KMS-11 (cell line): ENCODE results near the gene RAP1GAP2.

Experiments used
- H2AFZ ChIP-seq: fragments of 200-600 bp; sonication (generic); 2 replicates; pipeline ENCODE4 v1.6.1; 2016; ENCODE audit warnings: antibody characterized with exemption, mixed run types, low read depth
- H3K27ac ChIP-seq: fragments of 200-600 bp; sonication (generic); 2 replicates; pipeline ENCODE4 v1.6.1; 2016; ENCODE audit warnings: mild to moderate bottlenecking, mixed run types
- H3K27me3 ChIP-seq: fragments of 200-600 bp; sonication (generic); 2 replicates; pipeline ENCODE4 v1.6.1; 2017; ENCODE audit warnings: mild to moderate bottlenecking, low read depth, mixed run types, moderate library complexity; ENCODE audit not compliant: insufficient read depth
- H3K36me3 ChIP-seq: fragments of 200-600 bp; sonication (generic); 2 replicates; pipeline ENCODE4 v1.6.1; 2017; ENCODE audit warnings: mild to moderate bottlenecking, mixed run types; ENCODE audit not compliant: insufficient read depth
- H3K4me1 ChIP-seq: fragments of 200-600 bp; sonication (generic); 2 replicates; pipeline ENCODE4 v1.6.1; 2016; ENCODE audit warnings: mild to moderate bottlenecking, low read depth, mixed run types; ENCODE audit not compliant: poor library complexity, severe bottlenecking
- H3K4me2 ChIP-seq: fragments of 200-600 bp; sonication (generic); 2 replicates; pipeline ENCODE4 v1.7.0; 2016; ENCODE audit warnings: mild to moderate bottlenecking, mixed run types
- H3K4me3 ChIP-seq: fragments of 200-600 bp; sonication (generic); IDR thresholded peaks from 2 replicates; pipeline ENCODE4 v1.6.1; 2017; ENCODE audit warnings: low read depth, low read length, mixed read lengths; ENCODE audit not compliant: insufficient read depth
- H3K79me2 ChIP-seq: fragments of 200-600 bp; sonication (generic); 2 replicates; pipeline ENCODE4 v1.6.1; 2016; ENCODE audit warnings: low read depth, mixed run types; ENCODE audit not compliant: insufficient read depth
- H3K9ac ChIP-seq: fragments of 200-600 bp; sonication (generic); 2 replicates; pipeline ENCODE4 v1.6.1; 2016; ENCODE audit warnings: mild to moderate bottlenecking, mixed run types
- H4K20me1 ChIP-seq: fragments of 200-600 bp; sonication (generic); 2 replicates; pipeline ENCODE4 v1.6.1; 2016; ENCODE audit warnings: mild to moderate bottlenecking, mixed run types; ENCODE audit not compliant: insufficient read depth
- CTCF ChIP-seq: fragments of 200-600 bp; sonication (generic); conservative IDR thresholded peaks from 2 replicates; pipeline ENCODE4 v1.6.1; 2017; ENCODE audit warnings: low read depth, mild to moderate bottlenecking, antibody characterized with exemption, low read length, moderate library complexity, mixed read lengths

Gene RAP1GAP2

GRCh38 chr17:2952174-2952845, 156.1 kb downstream of the RAP1GAP2 start:
- no peak overlapping the region for H3K4me2 ChIP-seq
- H3K27me3 ChIP-seq, result peaks cover 4% of the 10 kb centered on the region; the same call in 1 of the 2 replicates
- H3K4me1 ChIP-seq, result no peaks in the 10 kb centered on the region
- no peak for TF ChIP-seq CTCF
- no peak overlapping the region for H3K27ac ChIP-seq
- no peaks in the 10 kb centered on the region for H4K20me1 ChIP-seq
- H3K9ac ChIP-seq, result no peak overlapping the region
- H3K4me3 ChIP-seq, result no peak overlapping the region
- no peaks in the 10 kb centered on the region for H3K79me2 ChIP-seq
- H2AFZ ChIP-seq, result no peak overlapping the region
- H3K36me3 ChIP-seq, result no peaks in the 10 kb centered on the region

GRCh38 chr17:2954898-2955445, 158.7 kb downstream of the RAP1GAP2 start:
- no peak overlapping the region for H3K9ac ChIP-seq
- TF ChIP-seq CTCF, result no peak
- H3K4me2 ChIP-seq, result no peak overlapping the region
- no peaks in the 10 kb centered on the region for H3K36me3 ChIP-seq
- H4K20me1 ChIP-seq, result no peaks in the 10 kb centered on the region
- 0 out of 2 replicates have a peak, but pooled peaks cover 4% of the 10 kb centered on the region for H3K27me3 ChIP-seq
- no peak overlapping the region for H3K4me3 ChIP-seq
- H3K79me2 ChIP-seq, result no peaks in the 10 kb centered on the region
- H3K4me1 ChIP-seq, result no peaks in the 10 kb centered on the region
- H3K27ac ChIP-seq, result no peak overlapping the region
- no peak overlapping the region for H2AFZ ChIP-seq

- Histone ChIP-seq H3K4me2 (no peak overlapping the region), H3K79me2 (no peaks in the 10 kb centered on the region), H2AFZ (no peak overlapping the region), H3K4me3 (no peak overlapping the region), H3K36me3 (no peaks in the 10 kb centered on the region), H3K4me1 (no peaks in the 10 kb centered on the region), H4K20me1 (no peaks in the 10 kb centered on the region), H3K27me3 (peaks cover 4% of the 10 kb centered on the region; the same call in 1 of the 2 replicates), H3K27ac (no peak overlapping the region), H3K9ac (no peak overlapping the region)
- no peak for TF ChIP-seq CTCF
Observed at GRCh38 chr17:2955931-2956582, 159.8 kb downstream of the RAP1GAP2 start.

DNA sequence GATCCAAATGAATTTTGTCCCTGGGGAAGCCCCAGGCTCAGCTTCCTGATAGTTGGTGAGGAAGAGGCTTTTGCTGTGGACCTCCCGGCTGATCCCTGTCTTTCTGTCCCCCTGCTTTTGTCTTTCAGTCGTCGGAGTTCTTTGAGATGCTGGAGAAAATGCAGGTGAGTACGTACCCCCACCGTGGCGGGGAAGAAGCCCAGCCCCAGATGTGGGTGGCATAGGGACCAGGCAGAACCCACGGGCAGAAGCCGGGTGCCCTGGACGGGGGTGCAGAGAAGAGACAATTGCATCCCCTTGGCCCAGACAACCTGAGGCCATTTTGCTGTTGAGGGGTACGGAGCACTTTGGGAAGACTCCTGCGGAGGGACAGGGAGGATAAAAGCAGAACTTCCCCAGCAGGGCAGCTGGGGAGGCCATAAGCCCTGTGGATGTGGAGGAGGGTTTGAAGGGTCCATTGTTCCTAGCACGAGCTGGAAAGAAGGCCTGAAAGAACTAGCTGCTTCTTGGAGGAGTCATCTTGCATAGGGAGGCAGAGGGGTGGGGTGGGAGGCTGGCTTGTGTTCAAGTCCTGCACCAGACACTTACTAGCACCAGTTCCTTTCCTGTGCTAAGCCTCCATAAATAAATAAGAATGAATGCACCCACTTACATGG, 161.5 kb downstream of the RAP1GAP2 start:
- Histone ChIP-seq H3K36me3 (no peaks in the 10 kb centered on the region), H3K27me3 (peaks cover 4% of the 10 kb centered on the region; the same call in 1 of the 2 replicates), H2AFZ (no peak overlapping the region), H3K4me2 (no peak overlapping the region), H3K4me1 (no peaks in the 10 kb centered on the region), H3K9ac (no peak overlapping the region), H3K4me3 (no peak overlapping the region), H3K79me2 (no peaks in the 10 kb centered on the region), H4K20me1 (no peaks in the 10 kb centered on the region), H3K27ac (no peak overlapping the region)
- no peak for TF ChIP-seq CTCF
